T-cell (primary cell): ENCODE results near the gene FAM193B. TPM values are rescaled to one million over a fixed set of nuclear protein-coding genes. Genes with fewer than 3 reads are reported as not detected.

Experiments used
- ATAC-seq, 4 experiments: fragments of 200-7000 bp in 3 of 4; fragments of 150-1000 bp in 1 of 4; cut with Tn5 transposase; replicated peaks in 1 of 4; 1 replicate in 3 of 4; 2 replicates in 1 of 4; pipeline ENCODE4 v1.10.0; 2021; ENCODE audit warnings: moderate library complexity in 3 of 4, mild to moderate bottlenecking in 2 of 4, moderate number of reproducible peaks in 1 of 4
- CTCF ChIA-PET, 2 donors: fragments of 300-600 bp; sonication (Branson Sonifier 250); formaldehyde crosslinking; loops; one replicate each; lab custom pipeline; 2022; ENCODE audit warnings: antibody characterized with exemption in 2 of 2; lab: Charles Lee
- POLR2A ChIA-PET, 2 donors: fragments of 300-600 bp; sonication (Branson Sonifier 250); formaldehyde crosslinking; loops; one replicate each; lab custom pipeline; 2022; ENCODE audit warnings: antibody characterized with exemption in 2 of 2; lab: Charles Lee
- DNase-seq, 35 experiments: peaks; one replicate each; pipeline versions ENCODE4 v3.0.0 to v3.0.0-alpha.2; 2013 to 2023
- H3K27ac ChIP-seq: one replicate; pipeline ENCODE4 v1.5.1; 2013; ENCODE audit warnings: low read length
- H3K27me3 ChIP-seq, 2 experiments: replicated peaks in 1 of 2; 1 replicate in 1 of 2; 2 replicates in 1 of 2; pipeline versions ENCODE4 v1.6.1 to v1.7.0; 2013; ENCODE audit warnings: low read length in 1 of 2, mixed read lengths in 1 of 2; ENCODE audit not compliant: control insufficient read depth in 2 of 2, insufficient read depth in 2 of 2; ENCODE audit errors: extremely low read depth in 1 of 2
- H3K36me3 ChIP-seq, 2 donors: 1 replicate in 1 of 2; 2 replicates in 1 of 2; pipeline versions ENCODE4 v1.6.1 to v1.7.0; 2013; ENCODE audit warnings: low read length in 1 of 2; ENCODE audit not compliant: control insufficient read depth in 2 of 2, insufficient read depth in 1 of 2; ENCODE audit errors: extremely low read depth in 1 of 2
- H3K4me1 ChIP-seq, 2 experiments: 1 replicate in 1 of 2; 2 replicates in 1 of 2; pipeline versions ENCODE4 v1.6.1 to v1.7.0; 2013; ENCODE audit warnings: low read length in 2 of 2, mixed read lengths in 1 of 2; ENCODE audit not compliant: insufficient read depth in 2 of 2, control insufficient read depth in 1 of 2; ENCODE audit errors: extremely low read depth in 1 of 2
- H3K4me3 ChIP-seq, 2 donors: 1 replicate in 1 of 2; 2 replicates in 1 of 2; pipeline versions ENCODE4 v1.5.1 to v1.7.0; 2013; ENCODE audit warnings: mild to moderate bottlenecking in 2 of 2, low read length in 1 of 2, moderate library complexity in 1 of 2; ENCODE audit not compliant: control insufficient read depth in 1 of 2; ENCODE audit errors: extremely low read depth in 1 of 2
- H3K9me3 ChIP-seq: 2 replicates; pipeline ENCODE4 v1.7.0; 2013
- H3K27ac Mint-ChIP-seq, 2 donors: one replicate each; pipeline ENCODE4 v1.8.0; 2020 to 2021; ENCODE audit warnings: mild to moderate bottlenecking in 2 of 2, mixed read lengths in 2 of 2
- H3K27me3 Mint-ChIP-seq, 2 donors: one replicate each; pipeline ENCODE4 v1.8.0; 2021 to 2022; ENCODE audit warnings: mixed read lengths in 2 of 2
- H3K36me3 Mint-ChIP-seq: one replicate; pipeline ENCODE4 v1.8.0; 2021; ENCODE audit warnings: mixed read lengths
- H3K4me1 Mint-ChIP-seq, 3 donors: one replicate each; pipeline ENCODE4 v1.8.0; 2020 to 2022; ENCODE audit warnings: mixed read lengths in 3 of 3, mild to moderate bottlenecking in 1 of 3
- H3K4me3 Mint-ChIP-seq, 3 donors: one replicate each; pipeline ENCODE4 v1.8.0; 2020 to 2022; ENCODE audit warnings: mild to moderate bottlenecking in 3 of 3, mixed read lengths in 3 of 3, moderate library complexity in 3 of 3
- H3K9me3 Mint-ChIP-seq, 3 donors: one replicate each; pipeline ENCODE4 v1.8.0; 2020 to 2022; ENCODE audit warnings: mixed read lengths in 3 of 3
- WGBS: methylation state at CpG from one replicate; pipeline ENCODE4 v1.1.5; 2013; ENCODE audit warnings: missing lambda C conversion rate; ENCODE audit not compliant: insufficient coverage; 5-methylcytosine and 5-hydroxymethylcytosine counted together
- total RNA-seq, 35 experiments: library from RNA in 6 of 35; stranded (reverse) in 6 of 35; fragments of 120-200 nt in 1 of 35; gene quantifications; one replicate each; pipeline versions ENCODE4 v1.2.1 to v1.2.4 and lab custom pipeline; 2013 to 2026

Gene FAM193B
- total RNA-seq, 5 donors from 2014 or later (not counting 1 experiment from before 2014, with no cell fraction given) = 162 to 233 (median 217) TPM

GRCh38 chr5:177499842-177500241 is 54.5 kb downstream of the FAM193B start:
- 98% methylated on average over 5 of the region's 6 CpGs for WGBS
- no peak overlapping the region for H3K27ac ChIP-seq
- ATAC-seq = no peak
- no peaks in the 10 kb centered on the region for H3K9me3 ChIP-seq
- H3K4me1 ChIP-seq = peaks cover 0 to 40% of the 10 kb centered on the region in 2 experiments
- CTCF ChIA-PET = interaction anchor here in 1 of 2 donors (0.6 to 2.8 kb wide), 2 partner anchors 91 to 110 kb away, joined by 3 to 13 read pairs; no protein-coding TSS in a partner anchor
- peak overlapping the region; percentile 9 to 32 (median 22) for H3K4me3 Mint-ChIP-seq
- H3K4me3 ChIP-seq = no peak overlapping the region
- peaks cover 0 to 6% of the 10 kb centered on the region in 2 experiments for H3K27me3 ChIP-seq
- no peaks in the 10 kb centered on the region for H3K9me3 Mint-ChIP-seq
- no peaks in the 10 kb centered on the region for H3K36me3 ChIP-seq
- H3K4me1 Mint-ChIP-seq = peaks cover 19 to 28% (median 25%) of the 10 kb centered on the region in 3 donors
- POLR2A ChIA-PET = no interaction called here
- H3K27ac Mint-ChIP-seq = peak overlapping the region; percentile 25 to 45
- no peaks in the 10 kb centered on the region for H3K27me3 Mint-ChIP-seq
- no peaks in the 10 kb centered on the region for H3K36me3 Mint-ChIP-seq
- no peak for DNase-seq

- peaks cover 23 to 33% (median 25%) of the 10 kb centered on the region in 3 donors for H3K4me1 Mint-ChIP-seq
- peaks cover 0 to 47% of the 10 kb centered on the region in 2 experiments for H3K4me1 ChIP-seq
- 21% methylated on average over 40 of the region's 48 CpGs for WGBS
- no peak overlapping the region for H3K27ac Mint-ChIP-seq
- H3K4me3 ChIP-seq = peak overlapping the region; percentile 61 to 62
- H3K27me3 Mint-ChIP-seq = no peaks in the 10 kb centered on the region
- peak overlapping the region; percentile 78 to 84 (median 84) for H3K4me3 Mint-ChIP-seq
- DNase-seq (no peak), ATAC-seq (peak in 3 of 4 experiments; percentile 1 to 8 (median 4))
- ChIA-PET CTCF (interaction anchor here (0.6 to 1.4 kb wide), 11 partner anchors 25 to 189 kb away, joined by 3 to 15 read pairs (median 4); no protein-coding TSS in a partner anchor), POLR2A (no interaction called here)
- no peaks in the 10 kb centered on the region for H3K9me3 ChIP-seq
- H3K36me3 ChIP-seq = no peaks in the 10 kb centered on the region
- H3K27me3 ChIP-seq = peaks cover 0 to 6% of the 10 kb centered on the region in 2 experiments
- no peak overlapping the region for H3K27ac ChIP-seq
- H3K9me3 Mint-ChIP-seq = no peaks in the 10 kb centered on the region
- no peaks in the 10 kb centered on the region for H3K36me3 Mint-ChIP-seq
These were observed 56.2 kb downstream of the FAM193B start for GRCh38 chr5:177498013-177498787.

GRCh38 chr5:177497292-177498012 is 56.9 kb downstream of the FAM193B start, which contains the start of gene PDLIM7:
PDLIM7 (minus strand) TSS chr5:177497604; CDS start chr5:177496512, 1,092 bp downstream.
- Histone ChIP-seq H3K4me3 (peak within 1 kb of the TSS; percentile 61 to 62), H3K36me3 (peaks cover 0 to 2% of the 10 kb centered on the region in 2 donors), H3K9me3 (no peaks in the 10 kb centered on the region), H3K4me1 (peaks cover 0 to 47% of the 10 kb centered on the region in 2 experiments), H3K27me3 (peaks cover 0 to 6% of the 10 kb centered on the region in 2 experiments), H3K27ac (no peak within 1 kb of the TSS)
- DNase-seq = peak; percentile 82 to 97 (median 89)
- peak; percentile 87 to 92 (median 90) for ATAC-seq
- ChIA-PET CTCF (interaction anchor here (0.6 to 1.4 kb wide), 10 partner anchors 25 to 193 kb away, joined by 3 to 15 read pairs (median 5); no protein-coding TSS in a partner anchor), POLR2A (interaction anchor here in 1 of 2 donors (0.6 kb wide), 1 partner anchor 66 kb away, joined by 3 read pairs; no protein-coding TSS in a partner anchor)
- peak within 1 kb of the TSS; percentile 78 to 84 (median 84) for H3K4me3 Mint-ChIP-seq
- no peaks in the 10 kb centered on the region for H3K9me3 Mint-ChIP-seq
- H3K36me3 Mint-ChIP-seq = peaks cover 4% of the 10 kb centered on the region
- H3K27ac Mint-ChIP-seq = no peak within 1 kb of the TSS
- H3K4me1 Mint-ChIP-seq = peaks cover 23 to 34% (median 25%) of the 10 kb centered on the region in 3 donors
- no peaks in the 10 kb centered on the region for H3K27me3 Mint-ChIP-seq
- WGBS = under 1% methylated on average over 66 of the region's 73 CpGs

- 40% methylated on average over 8 of the region's 29 CpGs for WGBS
- Histone ChIP-seq H3K27ac (no peak overlapping the region), H3K27me3 (peaks cover 0 to 6% of the 10 kb centered on the region in 2 experiments), H3K9me3 (no peaks in the 10 kb centered on the region), H3K4me1 (peaks cover 0 to 47% of the 10 kb centered on the region in 2 experiments), H3K4me3 (peak overlapping the region; percentile 44 to 61), H3K36me3 (peaks cover 0 to 6% of the 10 kb centered on the region in 2 donors)
- ChIA-PET POLR2A (interaction anchor here in 1 of 2 donors (0.6 kb wide), 1 partner anchor 65 kb away, joined by 3 read pairs; no protein-coding TSS in a partner anchor), CTCF (interaction anchor here in 1 of 2 donors (0.6 to 1.4 kb wide), 9 partner anchors 24 to 192 kb away, joined by 3 to 15 read pairs (median 6); no protein-coding TSS in a partner anchor)
- no peak for ATAC-seq
- no peak overlapping the region for H3K27ac Mint-ChIP-seq
- peaks cover 4% of the 10 kb centered on the region for H3K36me3 Mint-ChIP-seq
- peaks cover 23 to 32% (median 25%) of the 10 kb centered on the region in 3 donors for H3K4me1 Mint-ChIP-seq
- no peak for DNase-seq
- H3K27me3 Mint-ChIP-seq = no peaks in the 10 kb centered on the region
- H3K4me3 Mint-ChIP-seq = peak overlapping the region; percentile 61 to 84 (median 78)
- H3K9me3 Mint-ChIP-seq = no peaks in the 10 kb centered on the region
These were observed 57.6 kb downstream of the FAM193B start for GRCh38 chr5:177496727-177497291.

- Histone ChIP-seq H3K27ac (no peak overlapping the region), H3K36me3 (peaks cover 0 to 6% of the 10 kb centered on the region in 2 donors), H3K27me3 (peaks cover 0 to 6% of the 10 kb centered on the region in 2 experiments), H3K4me3 (no peak overlapping the region), H3K4me1 (peaks cover 0 to 47% of the 10 kb centered on the region in 2 experiments), H3K9me3 (no peaks in the 10 kb centered on the region)
- DNase-seq (no peak), ATAC-seq (no peak)
- POLR2A ChIA-PET = no interaction called here
- Mint-ChIP-seq H3K4me3 (peak overlapping the region; percentile 44 to 84 (median 61)), H3K9me3 (no peaks in the 10 kb centered on the region), H3K4me1 (peaks cover 23 to 32% (median 25%) of the 10 kb centered on the region in 3 donors), H3K27ac (no peak overlapping the region), H3K27me3 (no peaks in the 10 kb centered on the region), H3K36me3 (peaks cover 4% of the 10 kb centered on the region)
- CTCF ChIA-PET = interaction anchor here in 1 of 2 donors (0.8 kb wide), 1 partner anchor 19 kb away, joined by 3 read pairs; no protein-coding TSS in a partner anchor
- 86% methylated on average over 8 of the region's 12 CpGs for WGBS
These were observed 58.2 kb downstream of the FAM193B start for GRCh38 chr5:177496070-177496726.
